Inflammatory macrophage treated with lipopolysaccharide for 1 hour (primary cell): ENCODE measurements around the gene KCNT1.

Experiments used
- DNase-seq, 2 donors: peaks; one replicate each; pipeline ENCODE4 v3.0.0-alpha.2; 2020 to 2022

KCNT1 gene

DNA sequence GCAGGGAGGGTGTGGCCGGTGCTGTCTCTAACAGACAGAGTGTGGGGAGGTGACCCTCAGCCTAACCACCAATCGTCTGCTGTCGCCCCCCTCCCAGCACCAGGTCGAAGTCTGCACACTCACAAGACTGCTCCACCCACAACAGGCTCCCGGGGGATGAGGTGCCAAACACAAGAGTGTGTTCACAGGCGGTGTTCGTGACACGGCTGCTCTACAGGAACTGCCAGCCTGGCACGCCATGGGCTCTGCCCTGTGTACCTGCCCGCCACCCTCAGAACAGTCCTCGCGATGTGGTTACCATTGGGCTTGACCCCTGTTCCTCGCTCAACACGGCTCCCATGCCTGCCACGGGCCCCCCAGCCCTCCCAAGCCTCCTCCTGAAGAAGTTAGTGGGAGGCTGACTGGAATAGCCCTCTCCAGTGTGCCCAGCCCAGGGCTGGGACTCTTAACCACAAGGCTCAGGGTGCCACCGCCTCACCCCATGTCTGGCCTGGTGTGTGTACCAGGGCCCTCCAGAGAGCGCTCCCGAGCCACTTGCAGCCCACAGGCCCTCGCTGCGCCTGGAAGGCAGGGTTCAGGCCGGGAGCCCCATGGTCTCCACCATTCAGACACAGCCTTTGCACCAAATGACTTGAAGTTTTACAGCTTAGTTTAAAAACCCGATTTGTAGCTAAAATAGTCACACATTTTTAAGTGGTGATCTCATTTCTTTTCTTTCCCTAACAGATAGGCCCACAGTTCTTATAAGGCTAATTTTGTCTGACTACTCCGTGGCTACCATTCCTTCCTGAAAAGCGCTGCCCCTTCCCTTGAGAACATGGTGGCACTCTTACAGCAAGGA is 102.8 kb downstream of the KCNT1 start:
- DNase-seq = no peak

DNA sequence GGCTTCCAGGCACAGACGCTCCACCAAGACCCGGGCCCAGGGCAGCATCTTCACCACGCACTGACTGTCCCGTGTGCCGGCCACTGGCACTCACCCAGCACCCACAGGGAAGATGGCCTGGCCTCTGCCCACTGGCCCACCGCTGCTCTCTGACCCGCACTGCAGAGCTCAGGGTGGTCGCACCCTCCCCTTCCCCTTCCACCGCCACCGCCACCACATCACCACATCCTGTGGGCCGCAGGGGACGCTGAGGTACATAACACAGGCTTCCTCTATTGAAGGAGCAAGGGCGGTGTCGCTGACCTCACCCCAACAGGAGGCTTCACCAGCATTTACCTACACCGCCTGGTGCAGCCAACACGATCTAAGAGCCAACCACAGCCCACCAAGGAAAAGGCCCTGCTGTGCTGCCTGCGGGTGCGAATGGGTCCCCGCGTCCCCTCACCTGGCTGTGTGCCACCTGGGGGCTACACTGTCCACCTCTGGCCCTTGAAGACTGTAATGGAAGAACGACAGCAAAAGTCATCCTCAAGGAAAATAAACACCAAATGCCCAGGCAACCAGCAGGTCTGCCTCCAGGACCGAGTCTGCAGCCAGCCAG is 103.5 kb downstream of the KCNT1 start:
- no peak for DNase-seq

DNA sequence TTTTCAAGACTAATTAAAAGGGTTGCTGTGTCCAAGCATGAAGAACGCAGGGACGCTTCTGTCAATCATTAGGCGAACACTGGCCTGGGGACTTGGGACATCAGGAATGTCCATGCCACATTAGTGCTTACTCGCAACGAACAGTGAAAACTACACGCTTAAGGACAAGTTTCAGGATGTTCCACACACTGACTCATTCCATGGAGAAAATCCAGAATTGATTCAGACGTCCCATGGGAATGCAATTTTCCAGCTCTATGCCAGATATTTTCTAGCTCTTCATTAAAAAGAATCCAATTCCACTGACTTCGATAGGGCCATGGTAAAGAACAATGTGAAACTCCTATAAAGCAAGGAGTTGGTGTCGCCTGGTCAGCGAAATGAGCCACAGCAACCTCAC is 107.2 kb downstream of the KCNT1 start:
- DNase-seq = no peak

DNA sequence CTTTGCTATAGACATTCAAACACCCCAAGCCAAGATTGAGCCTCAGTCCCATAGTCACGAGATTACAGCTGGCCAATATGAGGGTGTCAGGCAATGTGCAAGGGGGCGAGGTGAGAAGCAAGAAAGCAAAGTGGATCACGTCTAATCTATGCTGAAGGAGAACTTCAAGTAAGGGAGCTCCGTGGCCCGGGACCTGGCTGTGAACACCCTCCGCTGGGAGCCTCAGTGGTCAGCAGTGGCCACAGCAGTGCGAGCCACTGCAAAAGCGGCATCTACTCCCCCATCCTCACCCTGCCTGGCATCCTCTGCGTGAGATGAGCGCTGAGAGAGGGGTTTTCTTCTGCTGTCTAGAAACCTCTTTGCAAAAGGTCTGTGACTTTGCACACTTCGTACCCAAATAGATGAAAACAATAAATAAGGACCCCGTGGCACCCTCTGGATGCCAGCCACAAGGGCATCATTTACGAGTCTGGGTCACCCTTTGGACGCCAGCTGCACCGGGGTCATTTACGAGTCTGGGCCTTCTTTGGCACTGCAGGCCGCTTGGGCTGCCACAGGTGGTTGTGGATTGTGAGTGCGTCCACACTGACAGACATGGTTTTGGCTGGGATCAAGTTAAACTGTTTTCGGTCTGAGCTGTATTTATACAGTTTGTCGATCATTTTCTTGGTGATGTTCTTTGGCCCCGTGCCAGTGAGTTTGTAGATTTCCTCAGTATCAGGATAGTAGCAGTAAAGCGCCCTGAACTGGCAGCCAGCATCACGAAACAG is 109.0 kb downstream of the KCNT1 start:
- no peak for DNase-seq

DNA sequence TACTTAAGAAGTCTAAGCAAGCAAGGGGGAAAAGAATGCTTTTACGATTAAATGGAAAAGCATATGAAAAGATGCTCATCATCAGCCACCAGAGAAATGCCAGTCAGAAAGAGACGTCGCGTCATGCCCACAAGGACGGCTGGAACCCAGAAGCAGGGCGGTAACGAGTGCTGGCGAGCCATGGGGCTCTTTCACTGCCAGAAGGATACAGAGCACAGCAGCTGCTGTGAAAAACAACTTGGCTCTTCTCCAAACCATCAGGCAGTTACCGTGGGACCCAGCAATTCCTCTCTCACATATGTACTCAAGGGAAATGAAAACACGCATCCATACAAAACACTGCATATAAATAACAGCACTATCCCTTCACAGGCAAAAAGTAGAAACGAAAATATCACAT is 109.8 kb downstream of the KCNT1 start:
- no peak for DNase-seq

DNA sequence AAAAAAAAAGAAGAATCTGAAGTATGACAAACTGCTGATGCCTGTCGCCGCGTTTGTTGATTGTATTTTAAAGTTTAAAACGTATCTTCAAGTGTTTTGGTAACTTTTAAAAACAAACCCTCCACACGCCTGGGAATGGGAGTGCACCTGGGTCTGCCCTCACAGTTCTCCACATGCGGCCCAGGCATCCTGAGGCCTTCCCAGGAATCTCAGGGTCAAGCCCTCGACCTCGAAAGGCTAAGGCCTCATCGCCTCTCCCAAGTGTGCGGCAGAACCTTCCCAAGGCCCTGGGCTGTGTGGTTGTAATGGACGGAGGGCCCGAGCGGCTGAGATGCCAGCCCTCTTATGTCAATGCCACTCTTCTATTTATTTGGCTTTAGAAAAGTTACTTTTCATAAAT is 111.0 kb downstream of the KCNT1 start:
- no peak for DNase-seq

DNA sequence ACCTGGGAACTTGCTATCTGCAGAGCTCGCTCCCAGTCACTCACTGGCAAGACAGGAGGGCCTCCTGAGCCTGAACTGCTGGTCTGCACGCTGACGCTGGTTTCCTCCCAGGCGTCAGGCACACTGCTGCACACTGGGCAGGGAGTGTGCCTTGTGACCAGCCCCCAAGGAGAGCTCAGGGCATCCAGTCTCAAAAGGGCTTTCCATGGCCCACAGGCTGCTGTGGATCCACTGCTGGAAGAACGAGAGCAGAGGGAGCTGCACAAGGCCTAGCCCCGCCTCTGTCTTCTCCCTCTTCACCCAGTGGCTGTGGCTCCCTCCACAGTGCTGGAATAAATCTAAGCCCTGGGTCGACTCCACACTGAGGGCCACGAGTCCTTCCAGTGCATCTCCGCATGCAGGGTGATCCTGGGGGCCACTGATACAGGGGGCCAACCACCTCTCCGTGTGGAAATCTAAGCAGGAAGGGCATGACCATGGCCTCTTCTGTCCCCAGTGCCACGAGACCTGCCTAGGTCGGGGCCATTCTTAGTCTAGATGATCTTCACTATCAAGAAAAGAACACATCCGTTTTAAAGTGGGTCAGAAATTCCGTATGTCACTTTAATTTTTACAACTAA is 111.8 kb downstream of the KCNT1 start:
- DNase-seq = no peak

DNA sequence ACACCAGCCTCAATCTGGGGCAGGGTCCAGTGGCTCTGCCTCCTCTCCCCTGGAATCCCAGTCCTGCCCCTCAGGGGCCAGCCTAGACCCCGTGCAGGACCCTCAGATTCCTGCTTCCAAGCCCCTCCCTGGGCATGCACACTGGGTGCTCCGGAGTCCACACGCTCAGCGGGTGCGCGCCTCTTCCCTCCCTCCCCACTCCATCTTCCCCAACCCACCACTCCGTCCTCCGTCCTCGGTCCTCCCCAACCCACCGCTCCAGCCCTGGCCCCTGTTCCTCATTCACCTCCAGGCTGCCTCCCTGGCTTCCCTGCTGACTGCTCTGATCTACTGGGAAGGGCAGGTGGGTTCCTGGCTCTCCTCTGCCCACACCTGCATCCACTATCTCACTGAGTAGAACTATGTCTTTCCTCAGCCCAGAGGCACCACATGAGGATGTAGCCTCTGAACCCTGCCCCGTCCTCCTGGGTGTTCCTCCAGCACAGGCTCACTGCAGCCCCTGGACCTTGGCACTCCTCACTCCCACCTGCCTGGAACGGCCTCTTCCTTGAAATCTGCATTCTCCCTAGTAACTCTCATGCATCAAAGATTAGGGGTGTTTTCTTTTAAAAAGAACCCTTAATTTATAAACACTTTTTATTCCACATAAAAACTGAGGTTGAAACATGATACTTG is 112.6 kb downstream of the KCNT1 start:
- no peak for DNase-seq

DNA sequence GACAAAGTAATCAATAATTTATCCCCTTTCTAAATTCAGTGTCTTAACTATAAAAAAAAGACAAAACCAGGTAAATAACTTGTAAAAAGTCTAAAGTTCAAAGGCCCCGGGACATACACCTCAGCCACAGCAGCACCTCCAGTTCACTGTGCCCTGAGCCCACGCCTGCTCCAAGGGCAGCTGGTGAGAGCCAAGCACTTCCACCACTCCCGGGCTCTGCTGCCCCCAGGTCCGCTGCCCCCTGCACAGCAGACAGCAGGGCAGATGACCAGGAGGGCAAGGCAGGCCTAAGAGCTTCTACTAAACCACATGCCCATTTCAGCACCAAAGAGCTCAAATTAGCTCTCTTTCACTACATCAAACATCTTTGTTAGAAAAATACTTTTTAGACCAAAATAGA is 113.4 kb downstream of the KCNT1 start:
- no peak for DNase-seq

DNA sequence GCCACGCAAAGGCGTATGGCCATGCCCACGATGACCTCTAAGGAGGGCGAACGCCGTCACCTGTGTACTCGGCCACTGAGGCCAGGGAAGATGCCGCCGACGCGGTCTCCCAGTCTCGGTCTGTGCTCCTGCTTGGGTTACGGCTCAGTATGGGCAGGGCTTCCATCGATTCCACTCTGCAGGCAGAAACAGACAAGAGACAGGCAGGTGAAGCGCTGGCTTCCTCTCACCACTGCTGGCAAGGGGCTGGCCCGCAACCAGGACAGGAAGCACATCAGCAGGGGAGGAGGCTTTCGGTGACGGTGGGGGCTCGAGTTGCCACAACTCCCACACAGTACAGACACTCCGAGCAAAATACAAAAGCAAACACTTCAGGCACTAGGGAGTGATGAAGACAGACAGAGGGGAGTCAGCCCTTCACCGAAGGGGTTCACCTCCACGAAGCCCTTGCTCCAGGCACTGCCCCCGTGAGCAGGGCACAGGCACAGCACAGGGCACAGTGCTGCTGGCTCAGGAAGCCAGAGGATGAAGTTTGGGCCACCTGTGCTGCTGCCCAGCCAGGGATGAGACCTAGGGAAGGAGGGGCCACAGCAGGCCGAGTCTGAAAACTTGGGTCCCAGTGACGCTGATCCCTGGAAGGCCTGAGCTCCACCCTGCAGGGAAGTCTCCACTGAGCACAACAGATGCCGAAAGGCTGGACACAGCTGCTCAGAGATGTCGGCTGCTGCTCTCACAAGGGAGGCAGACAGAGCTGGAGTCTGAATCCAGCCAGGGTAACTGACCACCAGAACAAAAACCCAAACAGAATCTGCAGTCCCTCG is 114.1 kb downstream of the KCNT1 start:
- DNase-seq = no peak

DNA sequence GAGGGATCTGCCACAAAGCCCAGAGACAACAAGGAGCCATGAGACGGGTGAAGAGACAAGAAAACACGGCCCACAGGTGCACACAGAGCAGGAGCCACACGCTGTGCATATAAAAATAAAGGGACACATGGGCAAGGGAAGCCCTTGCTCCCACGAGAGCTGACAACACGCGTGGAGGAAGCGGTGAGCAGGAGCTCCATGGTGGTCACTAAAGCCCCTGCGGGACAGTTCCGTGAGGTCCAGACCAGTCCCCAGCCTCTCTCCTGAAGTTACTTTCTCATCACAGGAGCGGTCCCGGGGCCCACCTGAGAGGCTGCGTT is 114.6 kb downstream of the KCNT1 start:
- no peak for DNase-seq

DNA sequence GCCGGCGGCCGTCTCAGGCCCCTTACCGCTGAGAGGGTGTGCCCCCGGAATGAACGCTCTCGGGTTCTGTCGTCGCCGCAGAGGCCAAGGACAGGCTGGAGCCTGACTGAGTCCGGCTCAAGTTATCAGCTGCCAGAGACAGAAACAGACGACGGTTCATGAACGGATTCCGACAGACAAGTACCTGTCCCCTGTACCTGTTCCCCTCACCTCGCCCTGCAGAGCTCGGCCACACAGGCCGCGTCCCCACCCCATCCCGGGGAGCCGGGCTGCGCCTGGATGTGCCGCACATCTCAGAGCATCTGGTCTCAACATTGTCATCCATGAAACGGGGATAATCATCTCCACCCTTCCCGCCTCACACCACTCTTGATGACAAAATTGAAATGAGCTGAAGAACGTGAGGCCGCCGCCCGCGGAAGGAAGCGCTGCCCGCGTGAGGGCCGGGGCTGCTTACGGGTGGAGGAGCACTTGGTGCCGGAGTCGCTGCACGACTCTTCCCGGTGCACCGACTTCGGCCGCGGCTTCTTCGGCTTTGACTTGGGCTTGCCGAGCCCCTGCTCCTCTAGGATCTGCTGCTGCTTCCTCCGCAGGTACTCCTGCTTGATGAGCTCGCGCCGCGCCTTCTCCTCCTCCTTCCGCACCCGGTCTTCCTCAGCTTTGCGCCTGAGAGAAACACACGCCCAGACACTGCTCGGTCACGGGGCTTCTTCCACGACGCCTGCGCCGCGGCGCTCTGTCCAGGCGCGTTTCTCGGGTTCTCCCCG is 116.1 kb downstream of the KCNT1 start:
- DNase-seq = no peak

DNA sequence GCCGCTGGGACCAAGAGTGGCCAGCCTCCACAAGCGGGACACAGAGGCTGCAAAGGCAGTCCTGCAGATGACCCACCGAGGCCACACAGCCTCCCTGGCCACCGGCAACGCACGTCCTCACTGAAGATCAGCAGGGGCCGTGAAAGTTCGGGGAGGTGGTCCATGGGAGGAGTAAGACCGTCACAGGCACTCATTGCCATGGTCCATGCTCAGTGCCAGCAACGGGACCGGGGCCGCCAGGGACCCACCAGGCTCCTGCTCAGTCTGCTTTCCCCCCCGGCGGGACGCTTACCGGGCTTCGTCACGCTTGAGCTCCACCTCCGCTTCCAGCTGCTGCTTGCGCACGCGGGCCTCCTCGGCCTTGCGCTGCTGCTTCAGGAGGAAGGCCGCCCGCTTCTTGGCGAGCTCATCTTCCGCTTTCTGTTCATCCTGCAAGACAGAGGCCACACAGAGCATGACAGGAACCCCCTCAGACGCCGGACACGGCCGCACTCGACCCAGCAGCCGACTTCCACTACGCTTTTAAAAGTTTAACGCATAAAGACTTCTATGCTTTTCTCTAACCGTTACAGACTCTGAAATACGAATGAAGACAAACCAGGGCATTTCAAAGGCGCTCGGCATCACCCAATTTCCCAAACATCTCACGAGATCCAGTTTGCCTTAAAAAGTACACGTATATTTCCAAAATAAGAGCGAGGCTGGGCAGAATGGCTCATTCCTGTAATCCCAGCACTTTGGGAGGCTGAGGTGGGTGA is 116.9 kb downstream of the KCNT1 start:
- DNase-seq = no peak

DNA sequence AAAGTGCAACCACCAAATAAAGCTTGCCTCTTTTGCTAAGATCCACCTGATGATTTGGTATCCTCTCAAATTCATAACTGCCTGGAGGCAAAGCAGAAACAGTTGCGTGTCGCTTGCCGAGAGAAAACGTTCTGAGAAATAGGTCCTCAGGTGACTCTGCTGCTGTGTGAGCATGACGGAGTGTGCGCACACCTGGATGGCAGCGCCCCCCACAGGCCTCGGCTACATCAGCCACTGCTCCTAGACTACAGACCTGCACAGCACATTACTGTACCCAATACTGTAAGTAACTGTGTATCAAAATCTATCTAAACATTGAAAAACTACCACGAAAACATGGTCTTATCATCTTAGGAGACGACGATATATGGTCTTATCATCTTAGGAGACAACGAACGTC is 117.9 kb downstream of the KCNT1 start:
- no peak for DNase-seq

DNA sequence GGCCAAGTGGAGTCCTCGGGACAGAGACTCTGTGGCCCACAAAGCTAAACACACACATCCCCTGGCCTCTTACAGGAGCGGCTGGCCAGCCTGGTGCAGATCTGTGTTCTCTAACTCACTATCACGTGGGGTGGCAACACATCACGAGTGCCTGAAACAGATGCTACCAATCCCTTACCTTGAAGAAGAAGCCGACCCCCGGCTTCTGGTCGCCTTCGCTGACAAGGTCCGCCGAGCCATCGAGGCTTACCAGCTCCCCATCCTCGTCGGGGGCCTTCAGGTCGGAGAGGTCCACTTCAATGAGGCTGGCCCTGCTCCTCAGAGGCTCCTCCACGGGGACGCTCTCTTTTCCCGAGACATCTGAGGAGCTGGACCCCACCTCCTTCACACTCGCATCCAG is 118.7 kb downstream of the KCNT1 start:
- no peak for DNase-seq

DNA sequence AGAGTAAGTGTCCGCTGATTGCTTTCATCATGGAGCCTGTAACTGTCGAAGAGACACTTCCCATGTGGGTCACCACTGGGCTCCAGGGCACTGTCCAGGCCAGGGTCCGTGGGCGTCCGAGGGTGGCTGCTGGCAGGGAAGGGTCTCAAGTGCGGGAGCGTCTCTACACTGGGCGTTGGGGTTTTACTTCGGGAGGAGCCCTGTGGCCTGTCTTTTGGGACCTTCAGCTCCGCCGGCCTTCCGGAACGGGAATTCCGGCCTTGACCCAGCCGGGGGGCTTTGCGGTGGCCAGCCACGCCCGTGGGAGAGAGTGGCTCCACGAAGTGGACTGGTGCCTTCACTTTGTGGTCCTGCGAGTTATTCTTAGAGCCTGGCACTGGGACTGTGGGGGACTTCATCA is 119.1 kb downstream of the KCNT1 start:
- DNase-seq = no peak

DNA sequence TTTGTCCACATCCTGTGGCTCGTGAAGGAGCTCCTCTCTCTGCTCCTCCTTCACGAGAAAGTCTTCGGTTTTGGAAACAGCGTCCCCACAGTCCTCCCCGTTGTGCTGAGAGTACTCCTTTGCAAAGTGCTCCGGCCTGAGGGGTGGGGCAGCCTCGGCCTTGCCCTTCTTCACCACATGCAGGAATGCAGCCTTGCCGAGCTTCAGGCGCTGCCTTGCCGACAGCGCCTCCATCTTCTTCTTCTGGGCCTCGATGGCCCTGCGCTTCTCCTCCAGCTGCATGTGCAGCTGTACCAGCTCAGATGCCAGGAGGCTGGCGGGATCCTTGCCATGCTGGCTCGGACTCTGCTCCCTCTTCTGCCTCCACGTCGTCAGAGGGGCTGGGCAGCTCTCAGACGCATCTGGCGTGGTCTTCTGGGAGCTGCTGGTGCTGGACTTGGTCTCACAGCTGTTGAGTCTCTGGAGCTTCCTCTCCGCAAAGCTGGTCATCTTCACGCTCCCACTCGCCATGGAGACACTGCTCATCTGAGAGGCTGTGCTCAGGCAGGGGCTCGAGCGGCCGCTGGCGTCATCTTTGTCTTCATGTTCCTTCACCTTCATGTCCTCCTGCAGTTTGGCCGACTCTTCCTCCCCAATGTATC is 119.9 kb downstream of the KCNT1 start:
- DNase-seq = no peak

DNA sequence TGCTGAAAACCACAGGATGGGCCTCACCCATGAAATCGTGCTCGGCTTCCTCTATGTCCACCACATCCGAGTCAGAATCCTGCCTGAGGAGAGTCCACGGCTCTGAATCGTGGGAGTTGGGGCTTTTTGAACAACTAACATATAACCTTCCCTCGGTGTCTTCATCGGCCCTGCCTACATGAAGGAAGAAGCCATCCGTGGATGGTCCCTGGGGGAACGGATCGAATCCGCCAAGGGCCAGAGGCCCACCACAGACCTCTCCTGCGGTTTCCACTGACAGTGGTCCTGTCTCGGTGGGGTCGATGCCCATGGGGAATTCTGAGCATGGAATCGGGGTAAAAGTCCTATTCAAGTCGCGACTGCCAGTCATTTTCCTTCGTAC is 120.4 kb downstream of the KCNT1 start:
- no peak for DNase-seq

DNA sequence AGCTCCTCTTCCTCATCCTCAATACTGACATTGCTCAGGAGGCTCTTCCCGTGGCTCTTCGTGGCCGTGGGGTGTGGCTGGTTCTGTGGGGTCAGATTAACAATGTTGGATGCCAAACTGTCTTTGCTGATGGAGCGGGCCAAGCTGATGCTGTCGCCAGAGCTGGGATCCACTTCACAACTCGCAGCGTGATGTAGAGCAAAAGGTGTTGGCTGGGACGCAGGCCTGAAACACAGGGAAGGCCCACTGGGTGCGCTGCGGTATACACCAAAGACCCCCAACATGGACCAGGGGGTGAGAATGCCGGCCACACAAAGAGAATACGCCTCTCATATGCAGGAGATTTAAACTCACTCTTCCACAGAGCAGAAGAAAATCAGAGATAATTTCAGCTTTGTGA is 121.1 kb downstream of the KCNT1 start:
- DNase-seq = no peak
